ENCODE results near the gene TFAP2B.

- TF ChIP-seq CTCF (IDR thresholded peaks at IDR 0.05) (no peak), EZH2 (IDR thresholded peaks at IDR 0.05) (no peak), EZH2phosphoT487 (IDR thresholded peaks at IDR 0.05) (no peak)
Observed at GRCh38 chr6:50780382-50780781, 38.3 kb upstream of the TFAP2B start.

Data from neural progenitor cell (in vitro differentiated cells).